Right lobe of liver (tissue), 6 donors: ENCODE results near the gene KRT37. TPM values are rescaled to one million over a fixed set of nuclear protein-coding genes. Genes with fewer than 3 reads are reported as not detected.

Source experiments
- ATAC-seq, 4 donors: fragments of 200-7000 bp; cut with Tn5 transposase; one replicate each; pipeline ENCODE4 v1.9.1; 2020; ENCODE audit warnings: mild to moderate bottlenecking in 4 of 4, moderate library complexity in 4 of 4
- DNase-seq, 3 donors: peaks; one replicate each; pipeline ENCODE4 v3.0.0-alpha.2; 2020
- H3K27ac ChIP-seq, 3 donors: fragments of 200-600 bp; one replicate each; pipeline ENCODE4 v1.8.0; 2022
- H3K27me3 ChIP-seq, 2 donors: fragments of 200-600 bp; one replicate each; pipeline ENCODE4 v1.8.0; 2022
- H3K36me3 ChIP-seq, 4 donors: fragments of 200-600 bp; sonication (generic) in 1 of 4; one replicate each; pipeline versions ENCODE4 v1.5.1 to v1.8.0; 2017 to 2022; ENCODE audit warnings: control low read depth in 1 of 4
- H3K4me1 ChIP-seq, 4 donors: fragments of 200-600 bp; sonication (generic) in 1 of 4; one replicate each; pipeline versions ENCODE4 v1.5.1 to v1.8.0; 2017 to 2022; ENCODE audit warnings: control low read depth in 1 of 4
- H3K4me3 ChIP-seq, 3 donors: fragments of 200-600 bp; one replicate each; pipeline ENCODE4 v1.8.0; 2022
- H3K9me3 ChIP-seq, 4 donors: fragments of 200-600 bp; sonication (generic) in 1 of 4; one replicate each; pipeline versions ENCODE4 v1.5.1 to v1.8.0; 2017 to 2022; ENCODE audit warnings: control low read depth in 1 of 4
- CTCF ChIP-seq, 4 donors: fragments of 200-600 bp in 3 of 4; fragments of 450-650 bp in 1 of 4; IDR thresholded peaks; one replicate each; pipeline versions ENCODE4 v1.5.1 to v1.8.0; 2016 to 2022; ENCODE audit warnings: antibody characterized with exemption in 4 of 4, mild to moderate bottlenecking in 2 of 4
- POLR2A ChIP-seq: fragments of 450-650 bp; IDR thresholded peaks from one replicate; pipeline ENCODE4 v1.6.1; 2017; ENCODE audit warnings: antibody characterized with exemption, mild to moderate bottlenecking
- WGBS: methylation state at CpG from one replicate; pipeline ENCODE4 v1.1.6; 2018; ENCODE audit warnings: low coverage, low lambda C conversion rate; ENCODE audit not compliant: insufficient coverage; ENCODE audit errors: missing lambda C conversion rate; 5-methylcytosine and 5-hydroxymethylcytosine counted together
- intact Hi-C, 2 donors: fragments of 100-400 bp; cut with DNase I; formaldehyde crosslinking; loops; one replicate each; pipeline versions ENCODE4 v1.11.2 to v1.14.1; 2022
- total RNA-seq, 6 experiments: library from RNA; depleted of rRNA in 2 of 6; stranded (reverse); fragments of >200 nt in 2 of 6; fragmentation: NEBNext Ultra II Directional in 3 of 6; extraction: Animal tissue kit (Norgen Biotek cat#: 25700) in 3 of 6; gene quantifications; one replicate each; pipeline versions ENCODE4 v1.1.0 to v1.2.4, GENCODE V29; 2016 to 2023
- donor health status: DM: no; HTN: yes; CAD: no.
- donor health status: DM: no; HTN: no; CAD: no.
- donor health status: DM: no; HTN: no; CAD: no.
- donor health status: DM: no; HTN: yes; CAD: no.
- donor health status: DM: no; HTN: yes; CAD: no.

Gene KRT37
- total RNA-seq, 6 experiments from 2014 or later, result not detected

GRCh38 chr17:41394254-41394996, 30.0 kb downstream of the KRT37 start:
- no peak for TF ChIP-seq CTCF (IDR thresholded peaks at IDR 0.05)
- TF ChIP-seq POLR2A, result no peak
- no peaks in the 10 kb centered on the region for H3K27me3 ChIP-seq
- no peaks in the 10 kb centered on the region for H3K9me3 ChIP-seq
- ATAC-seq (no peak), DNase-seq (no peak)
- no peaks in the 10 kb centered on the region for H3K36me3 ChIP-seq
- no peak overlapping the region for H3K27ac ChIP-seq
- no peak overlapping the region for H3K4me3 ChIP-seq
- intact Hi-C loops, result no loop called here
- H3K4me1 ChIP-seq, result no peaks in the 10 kb centered on the region
- WGBS, result 79% methylated on average over 7 of the region's 10 CpGs

- intact Hi-C loops, result no loop called here
- TF ChIP-seq CTCF (IDR thresholded peaks at IDR 0.05) (no peak), POLR2A (no peak)
Observed at GRCh38 chr17:41393826-41394225, 30.6 kb downstream of the KRT37 start.

GRCh38 chr17:41393294-41393693, 31.1 kb downstream of the KRT37 start:
- no peak for DNase-seq
- Histone ChIP-seq H3K27me3 (no peaks in the 10 kb centered on the region), H3K4me3 (no peak overlapping the region), H3K27ac (no peak overlapping the region), H3K4me1 (no peaks in the 10 kb centered on the region), H3K36me3 (no peaks in the 10 kb centered on the region), H3K9me3 (no peaks in the 10 kb centered on the region)
- TF ChIP-seq CTCF (IDR thresholded peaks at IDR 0.05) (no peak), POLR2A (no peak)
- intact Hi-C loops, result no loop called here
- 40% methylated on average over 4 of the region's 5 CpGs for WGBS
- ATAC-seq, result peak; percentile 33 to 62 (median 44)

More at GRCh38 chr17:41393826-41394225, 30.6 kb downstream of the KRT37 start:
- 100% methylated on average over 2 of the region's 10 CpGs for WGBS
- Histone ChIP-seq H3K4me3 (no peak overlapping the region), H3K36me3 (no peaks in the 10 kb centered on the region), H3K27ac (no peak overlapping the region), H3K9me3 (no peaks in the 10 kb centered on the region), H3K27me3 (no peaks in the 10 kb centered on the region), H3K4me1 (no peaks in the 10 kb centered on the region)
- DNase-seq, result no peak
- no peak for ATAC-seq

- no peaks in the 10 kb centered on the region for H3K4me1 ChIP-seq
- no peak overlapping the region for H3K4me3 ChIP-seq
- no peaks in the 10 kb centered on the region for H3K9me3 ChIP-seq
- H3K27me3 ChIP-seq, result no peaks in the 10 kb centered on the region
- intact Hi-C loops, result no loop called here
- ATAC-seq (peak in 2 of 4 donors; percentile 58 to 61), DNase-seq (no peak)
- WGBS, result 82% methylated on average over 1 of the region's 1 CpG
- H3K27ac ChIP-seq, result no peak overlapping the region
- TF ChIP-seq POLR2A (no peak), CTCF (IDR thresholded peaks at IDR 0.05) (no peak)
- no peaks in the 10 kb centered on the region for H3K36me3 ChIP-seq
Observed at GRCh38 chr17:41392278-41392677, 32.1 kb downstream of the KRT37 start.
